ENCODE measurements around the gene PHKB. TPM values are rescaled to one million over a fixed set of nuclear protein-coding genes. Genes with fewer than 3 reads are reported as not detected.

Gene PHKB
- total RNA-seq, 1 donor from 2014 or later, result 110 TPM

DNA sequence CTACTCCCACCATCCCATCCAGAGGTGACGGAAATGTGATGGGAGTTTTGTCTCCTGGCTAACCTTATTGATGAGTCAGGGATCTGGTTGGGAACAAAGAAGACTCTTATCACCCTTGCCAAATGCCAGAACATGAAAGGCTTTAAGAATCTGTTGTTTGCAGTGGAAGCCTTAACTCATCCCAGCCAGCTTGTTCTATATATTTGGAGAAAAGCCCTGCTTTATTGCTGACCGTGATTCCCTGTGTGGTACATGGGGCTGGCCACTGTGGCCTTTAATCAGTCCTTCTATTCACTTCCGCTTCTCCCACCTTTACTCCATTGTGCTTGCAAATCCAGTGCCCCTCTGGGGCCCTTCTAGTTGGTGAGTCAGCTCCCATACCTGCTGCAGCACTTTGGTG, 156.6 kb downstream of the PHKB start:
- POLR2A ChIA-PET, result no interaction called here
- peaks cover 47% of the 10 kb centered on the region for H3K36me3 Mint-ChIP-seq (ENCODE audit: low read depth)

DNA sequence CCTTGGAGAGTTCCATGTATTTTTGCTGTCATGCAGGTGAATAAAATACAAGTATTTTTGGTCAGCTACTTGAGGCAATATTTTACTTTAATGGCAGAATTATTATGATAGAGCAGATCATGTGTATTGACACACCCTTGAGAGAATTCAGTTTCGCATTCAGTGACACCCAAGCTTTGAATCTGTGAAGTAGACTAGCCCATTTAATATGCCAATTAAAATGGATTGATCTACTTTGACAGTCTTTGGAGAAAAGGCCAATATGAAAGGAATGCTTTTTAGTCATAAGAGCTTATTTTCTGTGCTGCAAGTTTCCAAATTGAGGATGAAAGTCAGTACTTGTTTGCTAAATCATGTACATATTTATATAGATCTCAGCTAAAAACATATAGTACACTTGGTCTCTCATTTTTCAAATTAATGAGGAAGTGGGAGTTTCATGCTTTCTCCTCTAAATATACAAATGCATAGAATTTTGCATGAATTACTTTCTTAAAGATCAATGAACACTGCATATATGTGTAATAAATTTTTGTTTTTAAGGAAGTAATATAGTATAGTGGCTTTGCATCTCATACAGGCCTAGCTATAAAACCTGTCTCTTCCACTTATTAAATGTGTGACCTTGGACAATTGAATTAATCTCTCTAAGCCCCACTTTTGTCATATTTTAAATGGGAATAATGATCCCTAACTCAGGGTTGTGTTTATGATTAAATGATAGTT, 161.5 kb downstream of the PHKB start:
- DNase-seq (no peak), ATAC-seq (ENCODE audit: low read depth) (no peak)
- ChIA-PET CTCF (no interaction called here), POLR2A (interaction anchor here (1.2 kb wide), 1 partner anchor 161 kb away, joined by 3 read pairs; the partner anchor contains the start of gene PHKB)
- intact Hi-C loops (cut with micrococcal nuclease), result no loop called here
- no peaks in the 10 kb centered on the region for H3K9me3 Mint-ChIP-seq
- peaks cover 10% of the 10 kb centered on the region for H3K4me1 Mint-ChIP-seq
- peaks cover 44% of the 10 kb centered on the region for H3K36me3 Mint-ChIP-seq (ENCODE audit: low read depth)
- no peaks in the 10 kb centered on the region for H3K27me3 Mint-ChIP-seq
- no peak overlapping the region for H3K27ac Mint-ChIP-seq
- no peak for TF ChIP-seq CTCF (IDR thresholded peaks at IDR 0.05)
- H3K4me3 Mint-ChIP-seq, result no peak overlapping the region

More for the DNA sequence above, 156.6 kb downstream of the PHKB start:
- intact Hi-C loops (cut with micrococcal nuclease), result no loop called here
- ATAC-seq (ENCODE audit: low read depth) (no peak), DNase-seq (no peak)
- Mint-ChIP-seq H3K27me3 (no peaks in the 10 kb centered on the region), H3K4me3 (no peak overlapping the region), H3K4me1 (peaks cover 8% of the 10 kb centered on the region), H3K9me3 (no peaks in the 10 kb centered on the region), H3K27ac (no peak overlapping the region)
- CTCF ChIA-PET, result no interaction called here
- no peak for TF ChIP-seq CTCF (IDR thresholded peaks at IDR 0.05)

GRCh38 chr16:47624563-47624962, 163.4 kb downstream of the PHKB start:
- DNase-seq, result no peak
- TF ChIP-seq CTCF (IDR thresholded peaks at IDR 0.05), result no peak
- Mint-ChIP-seq H3K4me3 (no peak overlapping the region), H3K4me1 (peaks cover 10% of the 10 kb centered on the region), H3K9me3 (no peaks in the 10 kb centered on the region), H3K27me3 (no peaks in the 10 kb centered on the region), H3K36me3 (ENCODE audit: low read depth) (peaks cover 37% of the 10 kb centered on the region), H3K27ac (no peak overlapping the region)
- CTCF ChIA-PET, result no interaction called here
- no peak for ATAC-seq (ENCODE audit: low read depth)
- intact Hi-C loops (cut with micrococcal nuclease), result no loop called here
- POLR2A ChIA-PET, result no interaction called here

DNA sequence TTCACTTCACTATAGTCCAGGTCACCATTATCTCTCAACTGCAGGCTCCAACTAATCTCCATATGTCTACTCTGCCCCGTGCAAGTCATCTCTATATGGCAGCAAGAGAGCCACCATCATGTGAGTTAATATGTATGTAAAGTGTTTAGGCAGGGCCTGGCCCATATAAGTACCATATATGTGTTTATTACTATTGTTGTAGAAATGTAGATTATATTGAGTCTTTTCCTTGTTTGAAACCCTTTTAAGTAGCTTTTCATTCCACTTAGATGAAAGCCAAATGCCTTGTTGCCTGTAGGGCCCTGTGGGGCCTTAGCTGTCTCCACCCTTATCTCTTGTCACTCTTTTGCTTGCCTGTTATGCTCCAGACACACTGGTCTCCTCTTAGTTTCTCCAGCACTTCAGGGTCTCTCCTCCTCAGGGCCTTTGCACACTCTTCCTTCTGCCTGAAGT, 164.0 kb downstream of the PHKB start:
- CTCF ChIA-PET, result no interaction called here
- DNase-seq (no peak), ATAC-seq (ENCODE audit: low read depth) (no peak)
- intact Hi-C loops (cut with micrococcal nuclease), result no loop called here
- Mint-ChIP-seq H3K36me3 (ENCODE audit: low read depth) (peaks cover 36% of the 10 kb centered on the region), H3K4me3 (no peak overlapping the region), H3K27me3 (no peaks in the 10 kb centered on the region), H3K9me3 (no peaks in the 10 kb centered on the region), H3K4me1 (peaks cover 10% of the 10 kb centered on the region), H3K27ac (no peak overlapping the region)
- no peak for TF ChIP-seq CTCF (IDR thresholded peaks at IDR 0.05)
- POLR2A ChIA-PET, result no interaction called here

DNA sequence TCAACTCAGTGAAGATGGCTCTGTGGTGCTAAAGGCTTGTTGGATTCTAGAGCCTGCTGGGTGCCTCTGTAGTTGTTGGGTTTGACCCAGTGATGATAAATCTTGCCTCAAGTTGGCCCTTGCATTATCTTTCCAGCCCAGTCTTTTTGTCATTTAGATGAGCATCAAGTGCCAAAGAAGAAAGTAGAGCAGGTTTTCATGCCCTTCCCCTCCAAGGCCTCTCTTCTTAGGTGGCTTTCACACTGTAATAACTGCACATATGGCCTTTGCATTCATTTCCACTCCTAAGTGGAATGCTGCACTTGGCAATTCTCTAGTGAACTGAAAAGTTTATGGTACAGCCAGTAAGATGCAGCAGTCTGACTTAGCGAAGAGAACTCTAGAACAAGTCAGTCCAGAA, 165.1 kb downstream of the PHKB start:
- DNase-seq (no peak), ATAC-seq (ENCODE audit: low read depth) (no peak)
- Mint-ChIP-seq H3K36me3 (ENCODE audit: low read depth) (peaks cover 42% of the 10 kb centered on the region), H3K4me3 (no peak overlapping the region), H3K27ac (no peak overlapping the region), H3K27me3 (no peaks in the 10 kb centered on the region), H3K4me1 (peaks cover 10% of the 10 kb centered on the region), H3K9me3 (peaks cover 3% of the 10 kb centered on the region)
- ChIA-PET POLR2A (no interaction called here), CTCF (no interaction called here)
- intact Hi-C loops (cut with micrococcal nuclease), result no loop called here
- TF ChIP-seq CTCF (IDR thresholded peaks at IDR 0.05), result no peak
